GM19452 (cell line): ENCODE results near the gene TRAPPC2B.
"Not testable (repeated sequence)": the region's sequence is repeated elsewhere in the genome, so short reads cannot be mapped to it uniquely, and the experiment has no call there.

Source experiments
- ATAC-seq: cut with Tn5 transposase; IDR thresholded peaks from one replicate; pipeline ENCODE4 v1.9.1; 2021; ENCODE audit not compliant: unreplicated experiment

TRAPPC2B gene

GRCh38 chr19:57374179-57374578 lies 10.8 kb downstream of the TRAPPC2B start:
- no peak for ATAC-seq

- not testable (repeated sequence) for ATAC-seq
These were observed 11.3 kb downstream of the TRAPPC2B start for GRCh38 chr19:57374647-57375046.

GRCh38 chr19:57376151-57376550 lies 12.8 kb downstream of the TRAPPC2B start:
- ATAC-seq: no peak

GRCh38 chr19:57377498-57378146 lies 14.3 kb downstream of the TRAPPC2B start:
- ATAC-seq: no peak

GRCh38 chr19:57380923-57381322 lies 17.6 kb downstream of the TRAPPC2B start:
- no peak for ATAC-seq

GRCh38 chr19:57382806-57383488 lies 19.6 kb downstream of the TRAPPC2B start:
- ATAC-seq: no peak

GRCh38 chr19:57389194-57389729 lies 25.9 kb downstream of the TRAPPC2B start:
- ATAC-seq: no peak

- ATAC-seq: peak; percentile 97
These were observed 26.6 kb downstream of the TRAPPC2B start, which contains the start of gene ZNF548 for GRCh38 chr19:57389730-57390598. ZNF548 (plus strand) TSS chr19:57389854; CDS start chr19:57390100, 246 bp downstream.

GRCh38 chr19:57395710-57396109 lies 32.4 kb downstream of the TRAPPC2B start:
- no peak for ATAC-seq

GRCh38 chr19:57398868-57399267 lies 35.5 kb downstream of the TRAPPC2B start:
- no peak for ATAC-seq

GRCh38 chr19:57403737-57404563 lies 40.6 kb downstream of the TRAPPC2B start:
- no peak for ATAC-seq

GRCh38 chr19:57406516-57407123 lies 43.3 kb downstream of the TRAPPC2B start:
- no peak for ATAC-seq

- ATAC-seq: peak; percentile 98
These were observed 47.7 kb downstream of the TRAPPC2B start, which contains the start of gene ZNF17 for GRCh38 chr19:57410877-57411671. ZNF17 (plus strand) TSS chr19:57411161; CDS start chr19:57413616, 2,455 bp downstream.
